ENCODE data around the gene CST8.

CST8 gene

GRCh38 chr20:23476015-23476754 is 14.7 kb upstream of the CST8 start:
- no peak for DNase-seq

GRCh38 chr20:23477223-23477622 is 13.7 kb upstream of the CST8 start:
- no peak for DNase-seq

GRCh38 chr20:23479043-23479442 is 11.9 kb upstream of the CST8 start:
- DNase-seq: no peak

- DNase-seq: no peak
Measured at GRCh38 chr20:23482138-23482537, 8.8 kb upstream of the CST8 start.

- no peak for DNase-seq
Measured at GRCh38 chr20:23484081-23484480, 6.8 kb upstream of the CST8 start.

GRCh38 chr20:23488470-23488869 is 2.4 kb upstream of the CST8 start:
- DNase-seq: no peak

GRCh38 chr20:23488996-23489395 is 1.9 kb upstream of the CST8 start:
- DNase-seq: no peak

GRCh38 chr20:23492292-23492691 is 1.4 kb downstream of the CST8 start:
- DNase-seq: no peak

GRCh38 chr20:23493172-23493772 is 2.4 kb downstream of the CST8 start:
- no peak for DNase-seq

GRCh38 chr20:23497536-23497935 is 6.6 kb downstream of the CST8 start:
- no peak for DNase-seq

GRCh38 chr20:23501926-23502325 is 11.0 kb downstream of the CST8 start:
- no peak for DNase-seq

GRCh38 chr20:23503649-23504048 is 12.7 kb downstream of the CST8 start:
- DNase-seq: no peak

GRCh38 chr20:23507346-23507745 is 16.4 kb downstream of the CST8 start:
- no peak for DNase-seq

- no peak for DNase-seq
Measured at GRCh38 chr20:23508449-23509229, 17.7 kb downstream of the CST8 start.

- no peak for DNase-seq
Measured at GRCh38 chr20:23509247-23509913, 18.5 kb downstream of the CST8 start.

- no peak for DNase-seq
Measured at GRCh38 chr20:23510000-23510590, 19.2 kb downstream of the CST8 start.

GRCh38 chr20:23513164-23513563 is 22.2 kb downstream of the CST8 start:
- no peak for DNase-seq

GRCh38 chr20:23514848-23515247 is 23.9 kb downstream of the CST8 start:
- DNase-seq: no peak

- no peak for DNase-seq
Measured at GRCh38 chr20:23515250-23515939, 24.5 kb downstream of the CST8 start.

- DNase-seq: no peak
Measured at GRCh38 chr20:23517719-23518118, 26.8 kb downstream of the CST8 start.

- no peak for DNase-seq
Measured at GRCh38 chr20:23519556-23519955, 28.6 kb downstream of the CST8 start.

GRCh38 chr20:23520185-23520584 is 29.3 kb downstream of the CST8 start:
- DNase-seq: no peak

All from stimulated activated CD8-positive, alpha-beta memory T cell treated with anti-CD3 and anti-CD28 coated beads, Interleukin-4, amount 100 ng/mL, for 48 hours (primary cell).